HG03342 (cell line): Measurements from ENCODE around the gene ATG7.

Experiments used
- ATAC-seq: cut with Tn5 transposase; IDR thresholded peaks from one replicate; pipeline ENCODE4 v1.9.1; 2021; ENCODE audit warnings: mild to moderate bottlenecking, moderate library complexity; ENCODE audit not compliant: unreplicated experiment

Gene ATG7

DNA sequence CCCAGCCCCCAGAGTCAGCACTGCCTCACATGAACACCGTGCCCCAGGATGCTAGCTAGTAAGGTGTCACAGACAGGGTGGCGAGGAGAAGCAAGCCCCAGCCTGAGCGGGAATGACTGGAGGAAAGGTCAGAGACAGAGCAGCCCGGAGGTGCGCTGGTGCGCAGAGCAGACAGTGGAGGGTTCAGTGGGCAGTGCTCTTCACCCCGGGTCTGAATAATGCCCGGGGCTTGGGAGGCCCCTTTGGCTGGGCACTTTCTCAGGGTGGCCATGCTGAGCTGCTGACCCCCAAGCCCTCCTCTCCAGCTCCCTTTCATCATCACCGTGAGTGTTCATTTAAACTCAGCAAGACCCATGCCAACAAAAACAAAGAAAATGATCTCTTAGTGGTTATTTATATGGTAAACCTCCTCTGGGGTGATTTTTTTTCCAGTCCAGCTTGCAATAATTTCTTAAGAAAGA lies 260.8 kb downstream of the ATG7 start:
- no peak for ATAC-seq

- ATAC-seq, result no peak
Observed at GRCh38 chr3:11534011-11534792, 262.0 kb downstream of the ATG7 start.

- no peak for ATAC-seq
Observed at GRCh38 chr3:11534793-11535101, 262.6 kb downstream of the ATG7 start.

DNA sequence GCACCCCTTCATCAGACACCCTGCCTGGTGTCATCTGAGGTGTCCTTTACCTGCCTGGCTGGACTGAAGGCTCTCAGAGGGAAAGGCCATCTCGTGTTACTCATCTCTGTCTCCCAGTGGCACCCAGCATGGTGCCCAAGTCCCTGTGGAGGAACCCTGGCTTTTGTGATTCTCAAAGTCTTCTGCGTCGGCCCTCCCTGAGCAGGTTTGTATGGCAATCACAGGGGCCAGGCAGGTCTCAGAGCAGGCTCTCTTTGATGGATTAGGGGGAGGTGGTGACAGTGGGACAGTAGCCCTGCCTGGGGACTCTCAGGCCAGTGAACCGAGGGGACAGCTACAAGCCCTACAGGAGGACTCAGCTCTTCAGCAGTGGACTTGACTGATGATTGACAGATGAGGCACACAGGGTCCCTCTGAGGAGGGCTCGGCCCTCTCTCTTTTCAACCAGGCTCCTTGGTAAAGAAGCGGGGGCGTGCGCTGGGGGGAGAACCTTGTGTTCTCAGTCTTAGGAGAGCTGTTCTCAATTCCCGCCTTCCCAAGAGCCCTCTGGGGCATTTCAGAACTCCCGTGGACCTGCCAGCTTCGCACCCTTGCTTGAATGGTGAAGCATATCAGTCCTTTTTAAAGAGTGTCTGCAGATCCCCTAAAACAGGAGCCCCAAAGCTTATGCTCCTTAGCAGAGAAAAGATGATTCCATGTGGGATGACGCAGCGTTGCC lies 263.2 kb downstream of the ATG7 start:
- no peak for ATAC-seq

DNA sequence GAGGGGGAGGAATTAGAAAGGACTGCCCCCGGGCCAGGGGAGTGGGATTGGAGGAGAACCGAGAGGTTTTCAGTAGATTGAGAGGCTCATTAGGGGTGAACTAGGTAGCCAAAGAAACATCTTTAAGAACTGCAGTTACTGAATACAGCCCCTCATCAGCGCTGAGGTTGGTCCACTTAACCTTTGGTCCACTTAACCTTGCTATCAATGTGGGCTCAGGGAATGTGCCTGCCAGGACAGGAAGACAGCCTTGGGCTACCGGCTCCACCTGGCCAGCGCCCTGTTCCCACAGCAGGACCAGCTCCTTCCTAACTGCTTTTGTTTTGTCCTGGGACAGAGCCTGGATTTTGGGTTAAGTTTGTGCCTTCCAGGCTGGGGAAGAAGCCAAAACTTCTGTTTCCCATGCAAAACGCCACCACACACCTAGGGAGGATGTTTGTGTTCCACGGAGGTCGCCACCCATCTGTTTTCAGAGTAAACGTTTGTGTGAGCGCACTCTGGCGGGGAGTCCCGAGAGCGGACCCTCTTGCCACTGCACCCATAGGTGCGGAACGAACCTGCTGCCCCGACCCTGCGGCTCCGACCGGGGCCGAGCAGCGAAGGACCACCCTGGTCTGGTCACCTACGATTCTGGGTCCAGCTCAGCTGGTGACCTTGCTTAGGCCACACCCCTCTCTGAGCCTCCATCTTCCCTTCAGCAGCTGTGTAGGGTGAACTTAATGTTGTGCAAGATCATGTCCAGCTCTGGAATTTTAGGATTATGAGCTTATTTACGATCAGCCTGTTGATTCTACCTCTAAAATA lies 264.1 kb downstream of the ATG7 start:
- no peak for ATAC-seq

DNA sequence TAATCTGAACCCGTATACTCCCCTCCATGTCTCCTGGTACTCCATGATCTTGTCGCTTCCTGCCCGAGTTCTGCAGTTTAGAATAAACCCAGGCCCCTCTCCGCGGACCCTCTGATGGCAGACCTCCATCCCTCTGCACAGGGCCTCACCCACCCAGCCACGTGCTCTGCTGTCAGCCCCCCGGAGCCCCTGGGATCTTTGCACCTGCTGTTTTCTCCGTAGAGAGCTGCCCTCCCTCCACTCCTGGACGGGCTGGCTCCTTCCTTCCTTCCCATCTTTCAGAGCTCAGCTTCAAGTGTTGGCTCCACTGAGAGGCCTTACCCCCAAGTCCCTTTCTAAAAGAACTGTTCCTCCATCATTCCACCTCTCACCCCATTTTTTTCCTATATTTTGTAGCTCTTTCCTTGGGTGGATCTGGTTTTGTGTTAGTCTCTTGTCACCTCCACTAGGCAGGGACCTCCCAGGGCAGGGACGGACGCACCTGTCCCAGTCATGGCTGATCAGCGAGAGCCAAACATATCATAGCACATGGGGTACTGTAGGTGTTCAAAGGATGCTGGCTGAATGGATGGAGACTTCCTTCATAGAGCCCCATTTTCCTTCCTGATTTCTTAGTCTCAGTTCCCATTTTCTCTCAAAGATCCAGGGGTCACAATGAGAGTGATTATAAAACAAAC lies 264.9 kb downstream of the ATG7 start:
- no peak for ATAC-seq

DNA sequence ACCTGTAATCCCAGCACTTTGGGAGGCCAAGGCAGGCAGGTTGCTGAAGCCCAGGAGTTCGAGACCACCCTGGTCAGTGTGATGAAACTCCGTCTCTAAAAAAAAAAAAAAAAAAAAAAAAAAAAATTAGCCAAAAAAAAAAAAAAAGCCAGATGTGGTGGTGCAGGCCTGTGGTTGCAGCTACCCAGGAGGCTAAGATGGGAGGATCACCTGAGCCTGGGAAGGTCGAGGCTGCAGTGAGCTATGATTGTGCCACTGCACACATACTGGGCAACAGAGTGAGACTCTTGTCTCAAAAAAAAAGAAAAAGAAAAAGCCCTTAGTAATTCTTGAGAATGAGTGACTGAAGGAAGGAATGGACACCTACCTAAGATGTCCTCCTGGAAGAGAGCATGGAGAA lies 266.4 kb downstream of the ATG7 start:
- ATAC-seq, result no peak

- ATAC-seq, result no peak
Observed at GRCh38 chr3:11539218-11539617, 267.0 kb downstream of the ATG7 start.

- no peak for ATAC-seq
Observed at GRCh38 chr3:11539677-11540076, 267.5 kb downstream of the ATG7 start.

- ATAC-seq, result no peak
Observed at GRCh38 chr3:11541321-11542303, 269.4 kb downstream of the ATG7 start.

- no peak for ATAC-seq
Observed at GRCh38 chr3:11542551-11542950, 270.4 kb downstream of the ATG7 start.

DNA sequence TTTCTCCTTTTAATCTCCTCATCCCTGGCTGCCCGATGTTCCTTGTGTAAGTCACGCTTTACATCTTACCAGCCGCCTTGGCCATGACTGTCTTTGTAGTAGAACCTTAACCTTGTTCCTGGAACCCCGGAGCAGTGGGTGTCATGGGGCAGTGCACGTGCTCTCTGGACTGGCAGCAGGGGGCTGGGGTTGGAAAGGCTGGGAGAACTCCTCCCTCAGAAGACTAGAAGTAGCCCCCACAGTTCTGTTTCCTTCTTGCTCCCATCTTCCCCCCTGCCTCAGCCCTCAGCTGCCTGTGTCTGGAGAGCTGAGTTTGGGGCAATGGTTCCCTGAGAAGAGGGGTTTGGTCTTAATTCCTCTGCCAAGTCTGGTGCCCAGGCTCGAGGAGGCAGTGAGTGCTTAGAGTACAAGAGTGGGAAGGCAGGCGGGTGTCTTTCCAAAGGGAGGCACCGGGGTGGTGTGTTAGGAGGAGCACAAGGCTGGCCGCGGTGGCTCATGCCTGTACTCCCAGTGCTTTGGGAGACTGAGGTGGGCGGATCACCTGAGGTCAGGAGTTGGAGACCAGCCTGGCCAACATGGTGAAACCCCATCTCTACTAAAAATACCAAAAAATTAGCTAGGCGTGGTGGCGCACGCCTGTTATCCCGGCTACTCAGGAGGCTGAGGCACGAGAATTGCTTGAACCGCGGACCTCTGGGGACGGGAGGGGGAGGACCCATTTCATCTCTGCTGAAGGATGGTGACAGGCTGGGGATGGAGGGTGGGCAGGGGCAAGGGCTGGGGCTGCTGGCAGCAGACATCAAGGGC lies 271.1 kb downstream of the ATG7 start:
- ATAC-seq, result no peak

DNA sequence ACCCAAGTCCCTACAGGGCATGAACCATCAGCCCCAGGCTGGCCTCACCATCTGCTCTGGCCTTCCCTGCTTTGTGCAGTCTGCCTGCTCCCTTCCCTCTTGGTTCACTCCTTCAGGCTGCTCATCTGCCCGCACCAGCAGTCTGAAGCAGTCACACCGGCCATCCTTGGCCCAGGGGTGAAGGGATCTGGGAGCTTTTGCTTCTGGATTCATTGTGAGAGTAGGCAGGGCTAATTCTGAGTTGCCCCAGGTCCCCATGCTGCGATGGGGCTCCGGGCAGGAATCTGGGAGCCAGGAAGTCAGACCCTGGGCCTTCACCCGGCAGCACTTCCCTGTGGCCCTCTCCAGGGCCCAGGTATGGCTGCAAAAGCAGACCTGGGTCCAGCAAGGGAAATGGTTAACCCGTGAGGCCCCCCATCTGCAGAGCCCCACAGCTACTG lies 271.8 kb downstream of the ATG7 start:
- ATAC-seq, result no peak

GRCh38 chr3:11544412-11545181 lies 272.4 kb downstream of the ATG7 start:
- ATAC-seq, result no peak

GRCh38 chr3:11545186-11545851 lies 273.1 kb downstream of the ATG7 start:
- ATAC-seq, result no peak

DNA sequence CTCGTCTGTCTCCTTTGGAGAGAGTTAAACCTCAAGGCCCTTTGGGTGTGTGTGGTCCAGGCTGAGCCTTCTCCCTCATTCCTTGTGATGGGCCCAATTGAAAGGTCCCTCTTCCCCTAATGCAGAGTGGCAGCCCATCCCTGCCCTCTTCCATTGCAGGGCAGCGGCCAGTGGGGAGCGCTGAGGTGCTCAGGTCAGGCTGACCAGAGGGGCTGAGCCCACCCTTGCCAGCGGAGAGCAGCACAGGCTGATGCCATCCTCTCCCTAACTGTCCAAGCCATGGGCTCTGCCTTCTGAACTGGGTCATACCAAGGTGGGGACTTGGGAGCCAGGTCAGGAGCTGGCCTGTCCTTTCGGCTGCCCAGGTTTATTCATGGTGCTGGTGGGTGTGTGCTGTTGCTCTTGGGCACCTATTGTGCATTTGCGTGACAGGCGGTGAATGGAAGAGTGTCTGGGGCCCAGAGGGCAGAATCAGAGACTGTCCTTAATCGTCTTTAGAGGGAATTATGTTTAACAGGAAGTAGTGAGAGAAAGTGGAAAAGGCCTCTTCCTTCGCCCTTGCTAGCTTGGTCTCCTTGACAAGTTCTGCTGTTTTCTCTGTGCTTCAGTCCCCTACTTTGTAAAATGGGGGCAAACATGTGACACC lies 274.6 kb downstream of the ATG7 start:
- ATAC-seq, result no peak

DNA sequence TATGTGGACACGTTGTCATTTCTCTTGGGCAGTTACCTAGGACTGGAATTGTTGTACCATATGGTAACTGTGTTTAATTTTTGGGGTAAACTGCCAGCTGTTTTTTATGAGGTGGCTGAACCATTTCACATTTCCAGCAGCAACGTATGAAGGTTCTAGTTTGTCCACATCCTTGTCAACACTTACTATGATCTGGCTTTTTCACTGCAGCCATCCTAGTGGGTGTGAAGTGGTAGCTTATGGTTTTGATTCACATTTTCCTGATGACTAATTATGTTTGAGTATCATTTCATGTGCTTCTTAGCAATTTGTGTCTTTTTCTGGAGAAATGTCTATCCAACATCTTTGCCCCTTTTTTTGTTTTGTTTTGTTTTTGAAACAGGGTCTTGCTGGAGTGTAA lies 275.3 kb downstream of the ATG7 start:
- ATAC-seq, result no peak
